SK-N-SH treated with all-trans-retinoic acid at 6 μM for 48 hours (cell line): ENCODE measurements around the gene FASLG.

Experiments
- ARNTL ChIP-seq: fragments of 450-650 bp; formaldehyde crosslinking; IDR thresholded peaks from 2 replicates; pipeline ENCODE4 v1.5.0; 2020; ENCODE audit warnings: low read depth, mild to moderate bottlenecking, moderate library complexity, borderline replicate concordance
- BACH2 ChIP-seq: fragments of 250-450 bp; sonication (Bioruptor Pico); IDR thresholded peaks from 2 replicates; pipeline ENCODE4 v1.9.0; 2021; ENCODE audit warnings: mild to moderate bottlenecking, borderline replicate concordance
- CSDC2 ChIP-seq: fragments of 250-450 bp; sonication (Bioruptor Pico); IDR thresholded peaks from 2 replicates; pipeline ENCODE4 v1.5.0; 2020; ENCODE audit warnings: mild to moderate bottlenecking, moderate library complexity
- ESRRG ChIP-seq: fragments of 250-450 bp; sonication (Bioruptor Pico); IDR thresholded peaks from 2 replicates; pipeline ENCODE4 v1.6.1; 2021; ENCODE audit warnings: mild to moderate bottlenecking
- GLIS3 ChIP-seq: fragments of 250-450 bp; sonication (Bioruptor Pico); IDR thresholded peaks from 2 replicates; pipeline ENCODE4 v1.5.0; 2020; ENCODE audit warnings: mild to moderate bottlenecking, moderate library complexity
- PPARA ChIP-seq: fragments of 250-450 bp; sonication (Bioruptor Pico); IDR thresholded peaks from 2 replicates; pipeline ENCODE4 v1.5.0; 2020; ENCODE audit warnings: mild to moderate bottlenecking, borderline replicate concordance
- RARB ChIP-seq: fragments of 250-450 bp; sonication (Bioruptor Pico); IDR thresholded peaks from 2 replicates; pipeline ENCODE4 v1.8.0; 2021; ENCODE audit warnings: mild to moderate bottlenecking, moderate library complexity
- SNAI2 ChIP-seq: fragments of 250-450 bp; sonication (Bioruptor Pico); IDR thresholded peaks from 2 replicates; pipeline ENCODE4 v1.5.0; 2020; ENCODE audit warnings: mild to moderate bottlenecking, moderate library complexity
- ZNF565 ChIP-seq: fragments of 450-650 bp; formaldehyde crosslinking; conservative IDR thresholded peaks from 2 replicates; pipeline ENCODE4 v1.5.0; 2020; ENCODE audit warnings: low read depth, mild to moderate bottlenecking, moderate library complexity
- TF ChIP-seq, protein P1 (sequence below): fragments of 250-450 bp; sonication (Bioruptor Pico); IDR thresholded peaks from 2 replicates; pipeline ENCODE4 v1.8.0; 2020; ENCODE audit warnings: mild to moderate bottlenecking, moderate library complexity, borderline replicate concordance

- TF ChIP-seq GLIS3 (CRISPR knock-in tag) (no peak), ESRRG (CRISPR knock-in tag) (no peak), SNAI2 (no peak), ARNTL (CRISPR knock-in tag) (no peak), BACH2 (no peak), PPARA (no peak), ZNF565 (CRISPR knock-in tag) (no peak), CSDC2 (CRISPR knock-in tag) (no peak), RARB (CRISPR knock-in tag) (no peak)
- TF ChIP-seq, protein P1, sequence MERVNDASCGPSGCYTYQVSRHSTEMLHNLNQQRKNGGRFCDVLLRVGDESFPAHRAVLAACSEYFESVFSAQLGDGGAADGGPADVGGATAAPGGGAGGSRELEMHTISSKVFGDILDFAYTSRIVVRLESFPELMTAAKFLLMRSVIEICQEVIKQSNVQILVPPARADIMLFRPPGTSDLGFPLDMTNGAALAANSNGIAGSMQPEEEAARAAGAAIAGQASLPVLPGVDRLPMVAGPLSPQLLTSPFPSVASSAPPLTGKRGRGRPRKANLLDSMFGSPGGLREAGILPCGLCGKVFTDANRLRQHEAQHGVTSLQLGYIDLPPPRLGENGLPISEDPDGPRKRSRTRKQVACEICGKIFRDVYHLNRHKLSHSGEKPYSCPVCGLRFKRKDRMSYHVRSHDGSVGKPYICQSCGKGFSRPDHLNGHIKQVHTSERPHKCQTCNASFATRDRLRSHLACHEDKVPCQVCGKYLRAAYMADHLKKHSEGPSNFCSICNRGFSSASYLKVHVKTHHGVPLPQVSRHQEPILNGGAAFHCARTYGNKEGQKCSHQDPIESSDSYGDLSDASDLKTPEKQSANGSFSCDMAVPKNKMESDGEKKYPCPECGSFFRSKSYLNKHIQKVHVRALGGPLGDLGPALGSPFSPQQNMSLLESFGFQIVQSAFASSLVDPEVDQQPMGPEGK (CRISPR knock-in tag): no peak
Measured at GRCh38 chr1:172679000-172679772, 20.3 kb downstream of the FASLG start.
